ENCODE data around the gene MAPKAP1. TPM values are rescaled to one million over a fixed set of nuclear protein-coding genes. Genes with fewer than 3 reads are reported as not detected.

Gene MAPKAP1
- total RNA-seq, 1 donor from 2014 or later, result 81.9 TPM

- FAIRE-seq (no peak), DNase-seq (ENCODE audit: low read depth) (no peak)
- Histone ChIP-seq H3K4me3 (ENCODE audit: low read depth, low read length) (no peak overlapping the region), H3K27me3 (ENCODE audit: control insufficient read depth, insufficient read depth, low read length) (no peaks in the 10 kb centered on the region), H3K36me3 (ENCODE audit: control insufficient read depth, insufficient read depth, low read length) (no peaks in the 10 kb centered on the region)
- TF ChIP-seq, protein P1, sequence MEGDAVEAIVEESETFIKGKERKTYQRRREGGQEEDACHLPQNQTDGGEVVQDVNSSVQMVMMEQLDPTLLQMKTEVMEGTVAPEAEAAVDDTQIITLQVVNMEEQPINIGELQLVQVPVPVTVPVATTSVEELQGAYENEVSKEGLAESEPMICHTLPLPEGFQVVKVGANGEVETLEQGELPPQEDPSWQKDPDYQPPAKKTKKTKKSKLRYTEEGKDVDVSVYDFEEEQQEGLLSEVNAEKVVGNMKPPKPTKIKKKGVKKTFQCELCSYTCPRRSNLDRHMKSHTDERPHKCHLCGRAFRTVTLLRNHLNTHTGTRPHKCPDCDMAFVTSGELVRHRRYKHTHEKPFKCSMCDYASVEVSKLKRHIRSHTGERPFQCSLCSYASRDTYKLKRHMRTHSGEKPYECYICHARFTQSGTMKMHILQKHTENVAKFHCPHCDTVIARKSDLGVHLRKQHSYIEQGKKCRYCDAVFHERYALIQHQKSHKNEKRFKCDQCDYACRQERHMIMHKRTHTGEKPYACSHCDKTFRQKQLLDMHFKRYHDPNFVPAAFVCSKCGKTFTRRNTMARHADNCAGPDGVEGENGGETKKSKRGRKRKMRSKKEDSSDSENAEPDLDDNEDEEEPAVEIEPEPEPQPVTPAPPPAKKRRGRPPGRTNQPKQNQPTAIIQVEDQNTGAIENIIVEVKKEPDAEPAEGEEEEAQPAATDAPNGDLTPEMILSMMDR (IDR thresholded peaks at IDR 0.05; ENCODE audit: insufficient read depth, low read length, severe bottlenecking), result no peak
Measured at GRCh38 chr9:125744616-125745015, 37.6 kb upstream of the MAPKAP1 start.

- FAIRE-seq (no peak), DNase-seq (ENCODE audit: low read depth) (no peak)
- Histone ChIP-seq H3K4me3 (ENCODE audit: low read depth, low read length) (no peak overlapping the region), H3K27me3 (ENCODE audit: control insufficient read depth, insufficient read depth, low read length) (no peaks in the 10 kb centered on the region), H3K36me3 (ENCODE audit: control insufficient read depth, insufficient read depth, low read length) (no peaks in the 10 kb centered on the region)
- TF ChIP-seq, protein P1 (IDR thresholded peaks at IDR 0.05; ENCODE audit: insufficient read depth, low read length, severe bottlenecking), result no peak
Measured at GRCh38 chr9:125743682-125744428, 36.8 kb upstream of the MAPKAP1 start.

GRCh38 chr9:125742657-125743056 is 35.6 kb upstream of the MAPKAP1 start:
- DNase-seq (ENCODE audit: low read depth) (no peak), FAIRE-seq (no peak)
- no peaks in the 10 kb centered on the region for H3K36me3 ChIP-seq (ENCODE audit: control insufficient read depth, insufficient read depth, low read length)
- no peaks in the 10 kb centered on the region for H3K27me3 ChIP-seq (ENCODE audit: control insufficient read depth, insufficient read depth, low read length)
- TF ChIP-seq, protein P1 (IDR thresholded peaks at IDR 0.05; ENCODE audit: insufficient read depth, low read length, severe bottlenecking), result no peak
- no peak overlapping the region for H3K4me3 ChIP-seq (ENCODE audit: low read depth, low read length)

- no peak for FAIRE-seq
- no peak for DNase-seq (ENCODE audit: low read depth)
- Histone ChIP-seq H3K36me3 (ENCODE audit: control insufficient read depth, insufficient read depth, low read length) (no peaks in the 10 kb centered on the region), H3K4me3 (ENCODE audit: low read depth, low read length) (no peak overlapping the region), H3K27me3 (ENCODE audit: control insufficient read depth, insufficient read depth, low read length) (no peaks in the 10 kb centered on the region)
- TF ChIP-seq, protein P1 (IDR thresholded peaks at IDR 0.05; ENCODE audit: insufficient read depth, low read length, severe bottlenecking), result no peak
Measured at GRCh38 chr9:125739436-125739835, 32.4 kb upstream of the MAPKAP1 start.

DNA sequence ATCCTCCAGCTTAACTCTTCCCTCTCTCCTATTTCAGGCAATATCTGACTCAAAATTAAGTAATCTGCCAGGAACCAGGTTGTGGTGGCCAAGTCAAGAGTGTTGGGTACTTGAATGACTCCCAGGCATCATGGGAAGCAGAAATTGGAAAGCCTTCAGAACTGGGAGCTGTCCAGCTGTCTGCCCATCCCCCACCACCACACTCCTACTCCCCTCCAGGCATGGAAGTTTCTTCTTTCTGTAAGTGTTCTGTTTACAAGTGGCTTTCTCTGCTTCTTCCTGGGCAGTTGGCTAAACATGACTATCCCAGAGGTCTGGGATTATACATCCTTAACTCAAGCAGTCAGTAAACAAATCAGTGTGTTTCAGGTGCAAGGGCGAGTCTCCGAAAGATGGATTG is 25.6 kb upstream of the MAPKAP1 start:
- DNase-seq (ENCODE audit: low read depth) (no peak), FAIRE-seq (no peak)
- no peak overlapping the region for H3K4me3 ChIP-seq (ENCODE audit: low read depth, low read length)
- H3K27me3 ChIP-seq (ENCODE audit: control insufficient read depth, insufficient read depth, low read length), result no peaks in the 10 kb centered on the region
- no peaks in the 10 kb centered on the region for H3K36me3 ChIP-seq (ENCODE audit: control insufficient read depth, insufficient read depth, low read length)
- TF ChIP-seq, protein P1 (IDR thresholded peaks at IDR 0.05; ENCODE audit: insufficient read depth, low read length, severe bottlenecking), result no peak

- H3K36me3 ChIP-seq (ENCODE audit: control insufficient read depth, insufficient read depth, low read length), result no peaks in the 10 kb centered on the region
- H3K27me3 ChIP-seq (ENCODE audit: control insufficient read depth, insufficient read depth, low read length), result no peaks in the 10 kb centered on the region
- DNase-seq (ENCODE audit: low read depth) (no peak), FAIRE-seq (no peak)
- H3K4me3 ChIP-seq (ENCODE audit: low read depth, low read length), result no peak overlapping the region
- TF ChIP-seq, protein P1 (IDR thresholded peaks at IDR 0.05; ENCODE audit: insufficient read depth, low read length, severe bottlenecking), result no peak
Measured at GRCh38 chr9:125730168-125730567, 23.2 kb upstream of the MAPKAP1 start.
